HEK293T (cell line): ENCODE data around the gene EDIL3.

Experiments used
- CTCF ChIA-PET: fragments of 350-600 bp; formaldehyde crosslinking; extraction: SDS; loops from one replicate; lab custom pipeline; 2021; ENCODE audit warnings: antibody characterized with exemption, inconsistent platforms; lab: Yijun Ruan, JAX
- POLR2A ChIA-PET: fragments of 350-600 bp; formaldehyde crosslinking; extraction: SDS; loops from one replicate; lab custom pipeline; 2020; ENCODE audit warnings: antibody characterized with exemption, inconsistent platforms; lab: Yijun Ruan, JAX
- DNase-seq: peaks from one replicate; pipeline ENCODE4 v3.0.0; 2012; ENCODE audit warnings: mixed read lengths; ENCODE audit errors: extremely low spot score
- ARNT ChIP-seq: fragments of 450-650 bp; IDR thresholded peaks from 2 replicates; pipeline ENCODE4 v1.6.1; 2017; ENCODE audit warnings: mild to moderate bottlenecking
- BHLHE40 ChIP-seq: fragments of 450-650 bp; IDR thresholded peaks from 2 replicates; pipeline ENCODE4 v1.6.1; 2016; ENCODE audit warnings: mild to moderate bottlenecking, moderate library complexity, borderline replicate concordance
- CTBP1 ChIP-seq: fragments of 450-650 bp; IDR thresholded peaks from 2 replicates; pipeline ENCODE4 v1.6.1; 2016; ENCODE audit warnings: borderline replicate concordance
- ELF4 ChIP-seq: fragments of 450-650 bp; IDR thresholded peaks from 2 replicates; pipeline ENCODE4 v1.6.1; 2017; ENCODE audit warnings: antibody characterized with exemption
- FOXA1 ChIP-seq: fragments of 450-650 bp; IDR thresholded peaks from 2 replicates; pipeline ENCODE4 v1.6.1; 2016; ENCODE audit warnings: mild to moderate bottlenecking
- FOXK2 ChIP-seq: fragments of 450-650 bp; IDR thresholded peaks from 2 replicates; pipeline ENCODE4 v1.6.1; 2016; ENCODE audit warnings: mild to moderate bottlenecking
- FOXM1 ChIP-seq: fragments of 450-650 bp; IDR thresholded peaks from 2 replicates; pipeline ENCODE4 v1.6.1; 2017; ENCODE audit warnings: mild to moderate bottlenecking, borderline replicate concordance
- HDGF ChIP-seq: fragments of 450-650 bp; IDR thresholded peaks from 2 replicates; pipeline ENCODE4 v1.6.1; 2017; ENCODE audit warnings: antibody characterized with exemption, borderline replicate concordance
- L3MBTL2 ChIP-seq: fragments of 450-650 bp; conservative IDR thresholded peaks from 2 replicates; pipeline ENCODE4 v1.6.1; 2016; ENCODE audit warnings: mild to moderate bottlenecking
- LEF1 ChIP-seq: fragments of 450-650 bp; IDR thresholded peaks from 2 replicates; pipeline ENCODE4 v1.6.1; 2017; ENCODE audit warnings: mild to moderate bottlenecking, borderline replicate concordance
- NFRKB ChIP-seq: fragments of 450-650 bp; IDR thresholded peaks from 2 replicates; pipeline ENCODE4 v1.6.1; 2016; ENCODE audit warnings: mild to moderate bottlenecking, moderate library complexity
- PKNOX1 ChIP-seq: fragments of 450-650 bp; IDR thresholded peaks from 2 replicates; pipeline ENCODE4 v1.6.1; 2016
- SP1 ChIP-seq: fragments of 450-650 bp; IDR thresholded peaks from 2 replicates; pipeline ENCODE4 v1.6.1; 2017
- SUZ12 ChIP-seq: fragments of 450-650 bp; IDR thresholded peaks from 2 replicates; pipeline ENCODE4 v1.6.1; 2016; ENCODE audit warnings: mild to moderate bottlenecking
- TARDBP ChIP-seq: fragments of 450-650 bp; IDR thresholded peaks from 2 replicates; pipeline ENCODE4 v1.6.1; 2016
- ZNF384 ChIP-seq: fragments of 450-650 bp; IDR thresholded peaks from 2 replicates; pipeline ENCODE4 v1.6.1; 2016

The EDIL3 gene

GRCh38 chr5:84227236-84227635 lies 157.4 kb downstream of the EDIL3 start:
- ChIA-PET CTCF (no interaction called here), POLR2A (no interaction called here)
- TF ChIP-seq SUZ12 (no peak), BHLHE40 (no peak)
- DNase-seq: no peak

GRCh38 chr5:84218546-84218945 lies 166.1 kb downstream of the EDIL3 start:
- CTCF ChIA-PET: no interaction called here
- DNase-seq: no peak
- POLR2A ChIA-PET: no interaction called here
- TF ChIP-seq SUZ12 (no peak), PKNOX1 (no peak), HDGF (no peak), ZNF384 (no peak), CTBP1 (no peak), ARNT (no peak), FOXM1 (no peak)

- no peak for DNase-seq
- ChIA-PET POLR2A (no interaction called here), CTCF (no interaction called here)
- TF ChIP-seq FOXK2 (no peak), ZNF384 (no peak), HDGF (no peak), ELF4 (no peak), PKNOX1 (no peak), SUZ12 (no peak), SP1 (no peak), L3MBTL2 (no peak), TARDBP (no peak), LEF1 (no peak), FOXA1 (no peak), NFRKB (no peak), CTBP1 (no peak), ARNT (no peak), FOXM1 (no peak), BHLHE40 (no peak)
Measured at GRCh38 chr5:84215521-84215920, 169.2 kb downstream of the EDIL3 start.

- TF ChIP-seq L3MBTL2: no peak
- TF ChIP-seq NFRKB: no peak
- TF ChIP-seq TARDBP: no peak
- TF ChIP-seq LEF1: no peak
- TF ChIP-seq CTBP1: no peak
- no peak for TF ChIP-seq BHLHE40
- no peak for TF ChIP-seq FOXM1
- TF ChIP-seq SP1: no peak
- TF ChIP-seq ARNT: no peak
- CTCF ChIA-PET: no interaction called here
- POLR2A ChIA-PET: no interaction called here
- no peak for DNase-seq
Measured at GRCh38 chr5:84213861-84214260, 170.8 kb downstream of the EDIL3 start.

- ChIA-PET CTCF (no interaction called here), POLR2A (no interaction called here)
- no peak for DNase-seq
- TF ChIP-seq ZNF384 (no peak), L3MBTL2 (no peak), ELF4 (no peak), TARDBP (no peak), HDGF (no peak), FOXA1 (no peak)
Measured at GRCh38 chr5:84213212-84213611, 171.5 kb downstream of the EDIL3 start.

GRCh38 chr5:84204772-84205171 lies 179.9 kb downstream of the EDIL3 start:
- ChIA-PET CTCF (no interaction called here), POLR2A (no interaction called here)
- TF ChIP-seq FOXM1 (no peak), TARDBP (no peak), FOXA1 (no peak), BHLHE40 (no peak), PKNOX1 (no peak), L3MBTL2 (no peak), HDGF (no peak), CTBP1 (no peak), LEF1 (no peak)
- DNase-seq: no peak

GRCh38 chr5:84202136-84202535 lies 182.5 kb downstream of the EDIL3 start:
- ChIA-PET POLR2A (no interaction called here), CTCF (no interaction called here)
- no peak for TF ChIP-seq ARNT
- no peak for TF ChIP-seq L3MBTL2
- TF ChIP-seq ZNF384: no peak
- no peak for TF ChIP-seq NFRKB
- TF ChIP-seq FOXM1: no peak
- no peak for TF ChIP-seq SP1
- no peak for TF ChIP-seq FOXA1
- no peak for TF ChIP-seq ELF4
- no peak for TF ChIP-seq LEF1
- no peak for TF ChIP-seq CTBP1
- DNase-seq: no peak
